Renal pelvis (tissue), 12 donors: ENCODE data around the gene WDFY1. TPM values are rescaled to one million over a fixed set of nuclear protein-coding genes. Genes with fewer than 3 reads are reported as not detected.
A peak's percentile ranks its signal among the peaks of the same experiment; 100 is the strongest.

Experiments used
- DNase-seq: peaks from one replicate; pipeline ENCODE4 v3.0.0-alpha.2; 2013
- long read RNA-seq, 16 experiments: transcript quantifications; one replicate each; lab custom pipeline, GENCODE V29; 2026
- polyA plus RNA-seq, 3 donors: library from polyadenylated mRNA; unstranded; fragments of 120-200 nt; gene quantifications; one replicate each; pipeline ENCODE4 v1.2.1, GENCODE V29; 2013; ENCODE audit not compliant: insufficient read length in 3 of 3

The WDFY1 gene, protein sequence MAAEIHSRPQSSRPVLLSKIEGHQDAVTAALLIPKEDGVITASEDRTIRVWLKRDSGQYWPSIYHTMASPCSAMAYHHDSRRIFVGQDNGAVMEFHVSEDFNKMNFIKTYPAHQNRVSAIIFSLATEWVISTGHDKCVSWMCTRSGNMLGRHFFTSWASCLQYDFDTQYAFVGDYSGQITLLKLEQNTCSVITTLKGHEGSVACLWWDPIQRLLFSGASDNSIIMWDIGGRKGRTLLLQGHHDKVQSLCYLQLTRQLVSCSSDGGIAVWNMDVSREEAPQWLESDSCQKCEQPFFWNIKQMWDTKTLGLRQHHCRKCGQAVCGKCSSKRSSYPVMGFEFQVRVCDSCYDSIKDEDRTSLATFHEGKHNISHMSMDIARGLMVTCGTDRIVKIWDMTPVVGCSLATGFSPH
- 10 to 100 TPM; 52.2 to 59.9 (median 56.2) TPM for polyA plus RNA-seq
- long read RNA-seq, donor 1, full-length matches to known transcripts, result 13 of 20 reads
- long read RNA-seq, donor 1, partial matches to known transcripts, result 7 of 20 reads
- long read RNA-seq, donor 1, other reads (novel, unspliced or antisense), result 0 of 20 reads
- long read RNA-seq, donor 2, full-length matches to known transcripts, result 12 of 12 reads
- long read RNA-seq, donor 2, partial matches to known transcripts, result 0 of 12 reads
- long read RNA-seq, donor 2, other reads (novel, unspliced or antisense), result 0 of 12 reads
- long read RNA-seq, donor 3, full-length matches to known transcripts, result 14 of 14 reads
- long read RNA-seq, donor 3, partial matches to known transcripts, result 0 of 14 reads
- long read RNA-seq, donor 3, other reads (novel, unspliced or antisense), result 0 of 14 reads
- long read RNA-seq, donor 4, full-length matches to known transcripts, result 12 of 19 reads
- long read RNA-seq, donor 4, partial matches to known transcripts, result 7 of 19 reads
- long read RNA-seq, donor 4, other reads (novel, unspliced or antisense), result 0 of 19 reads
- long read RNA-seq, donor 5, full-length matches to known transcripts, result 5 of 5 reads
- long read RNA-seq, donor 5, partial matches to known transcripts, result 0 of 5 reads
- long read RNA-seq, donor 5, other reads (novel, unspliced or antisense), result 0 of 5 reads
- long read RNA-seq, donor 6, full-length matches to known transcripts, result 15 of 25 reads
- long read RNA-seq, donor 6, partial matches to known transcripts, result 10 of 25 reads
- long read RNA-seq, donor 6, other reads (novel, unspliced or antisense), result 0 of 25 reads
- long read RNA-seq, donor 7, full-length matches to known transcripts, result 8 of 8 reads
- long read RNA-seq, donor 7, partial matches to known transcripts, result 0 of 8 reads
- long read RNA-seq, donor 7, other reads (novel, unspliced or antisense), result 0 of 8 reads
- long read RNA-seq, donor 8, full-length matches to known transcripts, result 5 of 5 reads
- long read RNA-seq, donor 8, partial matches to known transcripts, result 0 of 5 reads
- long read RNA-seq, donor 8, other reads (novel, unspliced or antisense), result 0 of 5 reads
- long read RNA-seq, donor 9, full-length matches to known transcripts, result 18 of 24 reads
- long read RNA-seq, donor 9, partial matches to known transcripts, result 6 of 24 reads
- long read RNA-seq, donor 9, other reads (novel, unspliced or antisense), result 0 of 24 reads
- long read RNA-seq, donor 10, full-length matches to known transcripts, result 14 of 14 reads
- long read RNA-seq, donor 10, partial matches to known transcripts, result 0 of 14 reads
- long read RNA-seq, donor 10, other reads (novel, unspliced or antisense), result 0 of 14 reads
- long read RNA-seq, donor 11, full-length matches to known transcripts, result 12 of 12 reads
- long read RNA-seq, donor 11, partial matches to known transcripts, result 0 of 12 reads
- long read RNA-seq, donor 11, other reads (novel, unspliced or antisense), result 0 of 12 reads
- long read RNA-seq, donor 12, full-length matches to known transcripts, result 13 of 165 reads
- long read RNA-seq, donor 12, partial matches to known transcripts, result 98 of 165 reads
- long read RNA-seq, donor 12, other reads (novel, unspliced or antisense), result 54 of 165 reads
- long read RNA-seq, donor 13, full-length matches to known transcripts, result 7 of 7 reads
- long read RNA-seq, donor 13, partial matches to known transcripts, result 0 of 7 reads
- long read RNA-seq, donor 13, other reads (novel, unspliced or antisense), result 0 of 7 reads
- long read RNA-seq, donor 14, result 0 reads
- long read RNA-seq, donor 15, full-length matches to known transcripts, result 22 of 22 reads
- long read RNA-seq, donor 15, partial matches to known transcripts, result 0 of 22 reads
- long read RNA-seq, donor 15, other reads (novel, unspliced or antisense), result 0 of 22 reads
- long read RNA-seq, donor 16, full-length matches to known transcripts, result 9 of 9 reads
- long read RNA-seq, donor 16, partial matches to known transcripts, result 0 of 9 reads
- long read RNA-seq, donor 16, other reads (novel, unspliced or antisense), result 0 of 9 reads

DNA sequence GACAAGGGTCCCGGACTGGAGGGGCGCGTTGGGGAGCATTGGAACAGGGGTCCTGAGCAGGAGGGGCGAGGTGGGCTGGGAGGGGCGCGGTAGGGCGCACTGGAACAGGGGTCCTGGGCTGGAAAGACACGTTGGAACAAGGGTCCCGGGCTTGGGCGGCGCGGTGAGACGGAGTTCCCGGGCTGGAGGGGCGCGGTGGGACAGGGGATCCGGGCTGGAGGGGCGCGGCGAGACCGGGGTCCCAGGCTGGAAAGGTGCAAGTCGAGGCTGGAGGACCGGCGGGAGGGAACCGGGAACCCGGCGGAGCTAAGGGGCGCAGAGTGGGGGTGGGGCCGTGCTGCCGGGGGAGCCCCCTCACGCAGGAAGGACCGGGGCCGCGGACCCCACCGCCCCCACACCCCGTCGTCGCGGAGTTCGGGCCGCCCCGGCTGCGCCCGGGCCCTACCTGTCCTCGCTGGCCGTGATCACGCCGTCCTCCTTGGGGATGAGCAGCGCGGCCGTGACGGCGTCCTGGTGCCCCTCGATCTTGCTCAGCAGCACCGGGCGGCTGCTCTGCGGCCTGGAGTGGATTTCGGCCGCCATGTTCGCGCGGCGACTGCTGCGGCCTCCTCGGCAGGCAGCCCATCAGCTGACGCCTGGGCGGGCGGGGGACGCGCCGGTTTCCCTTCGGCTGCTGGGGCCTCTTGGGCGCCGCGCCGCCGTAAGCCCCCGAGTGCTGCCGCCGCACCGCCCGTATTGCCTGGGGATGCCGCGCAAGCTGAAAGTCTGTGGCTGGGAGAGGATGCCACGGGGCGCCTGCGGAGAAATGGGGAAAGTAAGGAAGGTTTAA, at the start of gene WDFY1:
WDFY1 (minus strand) TSS at position 633 of the 829 bp plus-strand sequence; CDS start at position 582, 51 bp downstream.
- DNase-seq, result peak; percentile 89

DNA sequence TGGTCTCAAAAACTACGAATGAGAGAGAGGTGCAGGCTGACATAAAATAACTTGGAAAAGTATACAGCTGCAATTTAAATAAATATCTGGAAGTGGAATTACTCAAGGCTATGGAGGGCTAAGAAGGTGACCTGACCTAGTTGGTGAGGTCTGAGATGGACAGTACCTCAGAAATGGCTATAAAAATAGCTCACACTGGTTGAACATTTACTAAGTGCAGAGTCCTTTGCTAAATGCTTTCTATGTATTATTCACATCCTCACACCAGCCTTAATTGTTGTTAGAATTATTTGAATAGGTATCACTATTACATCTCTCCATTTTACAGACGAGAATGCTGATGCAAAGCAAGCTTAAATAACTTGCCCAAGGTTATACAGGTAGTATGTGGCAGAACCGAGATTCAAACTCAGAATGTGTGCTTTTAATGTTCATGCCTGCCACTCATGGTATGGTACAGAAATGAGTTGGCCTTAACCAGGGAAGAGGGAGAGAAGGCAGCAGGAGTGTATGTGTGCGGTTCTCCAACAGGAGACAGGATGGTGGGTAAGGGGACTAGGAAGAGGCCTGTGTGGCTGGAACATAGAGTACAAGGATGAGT, 49.5 kb upstream of the WDFY1 start:
- no peak for DNase-seq

DNA sequence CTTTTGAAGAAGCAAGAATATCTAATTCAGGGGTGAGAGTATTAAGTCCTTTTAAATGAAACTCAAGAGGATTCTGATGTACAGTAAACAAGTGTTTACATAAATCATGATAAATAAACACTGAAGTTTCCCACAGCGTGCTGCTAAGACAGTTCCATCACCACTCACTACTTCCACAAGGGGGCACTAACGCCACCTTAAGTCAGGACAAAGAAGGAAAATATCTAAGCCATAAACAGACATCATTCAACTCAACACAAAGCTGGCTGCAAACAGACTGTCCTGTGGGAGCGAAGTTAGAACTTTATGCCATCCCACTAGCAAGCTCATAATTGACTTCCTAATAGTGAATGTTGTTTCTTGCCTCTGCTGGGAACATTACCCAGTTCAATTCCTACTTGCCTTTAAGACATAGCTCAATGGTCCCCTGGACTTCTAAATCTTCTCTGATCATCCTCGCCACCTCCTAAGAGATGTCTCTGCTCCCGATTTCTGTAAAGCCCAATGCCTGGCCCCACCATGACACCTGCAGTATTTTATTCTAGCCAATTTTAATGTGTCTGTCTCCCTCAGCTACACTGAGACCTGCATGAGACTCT, 48.6 kb upstream of the WDFY1 start:
- peak; percentile 85 for DNase-seq

DNA sequence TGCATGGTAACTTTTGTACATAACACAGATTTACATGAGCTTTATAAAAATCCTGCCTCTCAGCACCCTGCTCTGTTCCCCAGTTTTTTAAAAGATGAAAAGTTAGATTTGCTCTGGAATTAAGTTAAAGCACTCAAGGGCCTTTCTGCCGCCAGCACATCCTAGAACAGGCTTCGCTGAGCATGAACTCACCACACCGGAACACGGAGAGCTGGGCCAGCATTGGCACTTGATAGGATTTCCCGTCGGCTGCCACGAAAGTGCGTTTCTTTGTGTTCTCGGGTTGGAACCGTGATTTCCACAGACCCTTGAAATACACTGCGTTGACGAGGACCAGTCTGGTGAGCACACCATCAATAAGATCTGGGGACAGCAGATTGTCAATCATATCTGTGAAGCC, 46.5 kb upstream of the WDFY1 start:
- no peak for DNase-seq

DNA sequence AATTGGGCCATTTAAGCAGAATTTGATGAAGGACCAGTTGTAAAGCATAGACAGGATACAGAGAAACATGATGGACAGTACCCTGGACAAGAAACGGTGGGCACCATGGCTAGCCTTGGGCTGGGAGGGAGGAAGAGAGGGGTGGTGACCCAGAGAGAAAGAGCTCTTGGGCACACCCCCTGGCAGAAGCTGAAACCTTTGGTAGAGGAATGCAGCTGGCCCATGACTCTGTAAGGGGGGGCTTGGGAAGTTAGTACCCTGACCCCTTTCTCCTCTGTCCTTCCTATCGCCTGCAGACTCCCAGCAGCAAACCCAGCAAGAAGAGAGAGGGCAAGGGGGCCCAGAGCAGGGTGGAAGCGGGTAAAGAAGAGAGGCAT, 44.7 kb upstream of the WDFY1 start:
- DNase-seq, result peak; percentile 30

DNA sequence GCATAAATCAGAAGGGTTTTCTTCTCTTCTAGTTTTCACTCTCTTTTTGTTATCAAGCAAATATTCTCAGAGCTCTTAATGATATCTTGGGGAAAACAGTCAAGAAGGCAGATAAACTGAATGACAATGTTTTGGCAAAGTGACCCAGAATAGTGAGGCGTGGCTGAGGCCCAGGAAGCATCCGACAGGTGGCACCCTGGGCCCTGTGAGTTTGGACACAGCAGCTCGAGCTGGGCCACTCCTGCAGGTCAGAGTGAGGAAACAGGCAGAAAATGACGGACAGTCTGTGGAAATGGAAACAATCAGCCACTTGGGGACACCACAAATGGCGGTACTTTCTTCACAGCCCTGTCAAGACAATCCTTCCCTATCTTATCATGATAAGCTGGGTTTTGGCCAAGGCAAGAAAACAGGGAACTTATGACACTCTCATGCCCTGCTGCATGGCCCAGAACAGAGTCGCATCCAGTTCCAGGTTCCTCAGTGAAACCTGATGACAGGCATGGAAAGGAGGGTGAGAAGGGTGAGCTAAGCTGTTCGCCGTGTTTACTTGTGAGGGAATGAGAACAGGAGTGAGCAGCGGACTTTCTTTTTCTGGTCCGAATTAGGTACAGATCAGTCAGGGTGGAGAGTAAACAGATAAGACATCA, 44.2 kb upstream of the WDFY1 start:
- no peak for DNase-seq

DNA sequence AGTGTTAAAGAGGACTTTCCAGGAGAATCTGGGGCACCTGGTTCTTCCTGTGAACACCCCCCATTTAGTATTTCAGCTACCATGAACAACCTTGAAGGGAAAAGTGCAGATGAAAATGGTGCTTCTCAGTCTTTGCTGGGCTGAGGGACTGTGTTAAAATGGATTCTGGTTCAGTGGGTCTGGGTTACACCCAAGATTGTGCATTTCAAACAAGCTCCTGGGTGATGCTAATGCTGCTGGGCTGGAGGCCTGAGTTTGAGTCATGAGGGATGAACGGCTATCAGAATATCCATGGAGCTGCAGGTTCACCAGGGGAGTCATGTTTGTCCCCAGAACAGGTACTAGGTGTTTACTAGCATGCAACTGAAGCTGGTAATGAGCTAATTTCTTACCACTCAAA, 36.1 kb upstream of the WDFY1 start:
- no peak for DNase-seq

DNA sequence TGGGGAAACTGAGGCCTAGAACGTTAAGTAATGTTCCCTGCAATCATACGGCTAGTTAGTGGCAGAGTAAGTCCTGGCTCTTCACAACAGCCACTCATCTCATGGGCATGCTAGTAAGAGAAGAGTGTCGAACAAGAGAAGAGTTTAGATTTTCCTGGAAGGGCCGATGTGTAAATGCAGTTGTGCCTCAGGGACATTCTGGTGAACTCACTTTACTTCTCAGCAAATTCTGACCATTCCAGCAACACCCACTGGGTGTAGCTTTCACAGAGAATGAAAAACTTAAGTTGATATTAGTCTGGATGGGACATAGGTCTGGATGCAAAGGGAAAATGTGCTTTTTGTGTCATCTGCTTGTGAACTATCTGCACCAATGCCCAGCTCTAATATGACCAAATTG, 35.7 kb upstream of the WDFY1 start:
- DNase-seq, result no peak

DNA sequence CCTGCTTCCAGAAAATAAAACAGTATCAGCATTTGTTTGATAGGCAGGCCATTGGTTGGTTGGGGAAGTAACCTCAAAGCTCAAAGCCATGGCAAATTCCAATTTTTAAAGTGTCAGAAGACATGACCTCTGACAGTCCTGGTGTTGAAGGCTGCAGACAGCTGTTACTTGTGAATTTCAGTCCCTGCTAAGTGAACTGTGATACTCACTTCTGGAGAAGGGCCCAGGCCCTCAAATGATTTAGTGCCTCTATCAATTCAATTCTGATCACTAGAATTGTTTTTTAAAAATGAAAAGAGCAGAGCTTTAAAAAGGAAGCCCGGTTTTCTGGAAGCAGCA, 35.2 kb upstream of the WDFY1 start:
- no peak for DNase-seq

DNA sequence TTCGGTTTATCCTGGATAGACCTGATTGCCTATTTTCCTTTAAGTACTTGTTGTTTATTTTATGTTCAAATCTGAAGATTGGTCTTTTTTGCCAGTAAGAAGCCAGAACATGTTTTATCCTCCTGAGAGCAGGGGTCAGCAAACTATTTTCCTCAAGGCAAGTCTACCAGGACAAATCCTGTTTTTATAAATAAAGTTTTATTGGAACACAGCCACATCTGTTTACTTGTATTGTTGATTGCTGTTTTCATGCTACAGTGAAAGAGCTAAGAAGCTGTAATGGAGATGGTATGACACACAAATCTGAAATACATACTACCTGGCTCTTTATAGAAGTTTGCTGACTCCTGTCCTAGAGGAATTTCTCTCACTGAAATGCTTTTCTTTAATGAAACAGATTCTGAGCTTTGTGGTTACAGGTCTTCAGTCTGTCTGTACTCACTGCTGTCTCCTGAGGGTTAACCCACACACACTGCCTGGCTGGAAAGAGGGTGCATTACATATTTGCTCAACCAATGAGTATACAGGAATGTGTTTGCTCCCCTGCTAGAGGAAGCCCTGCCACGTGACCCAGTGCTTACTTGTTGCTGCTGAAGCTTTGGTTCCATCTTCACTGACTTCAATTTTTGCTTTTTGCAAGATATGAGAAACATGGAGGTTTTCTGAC, 34.7 kb upstream of the WDFY1 start:
- DNase-seq, result no peak

DNA sequence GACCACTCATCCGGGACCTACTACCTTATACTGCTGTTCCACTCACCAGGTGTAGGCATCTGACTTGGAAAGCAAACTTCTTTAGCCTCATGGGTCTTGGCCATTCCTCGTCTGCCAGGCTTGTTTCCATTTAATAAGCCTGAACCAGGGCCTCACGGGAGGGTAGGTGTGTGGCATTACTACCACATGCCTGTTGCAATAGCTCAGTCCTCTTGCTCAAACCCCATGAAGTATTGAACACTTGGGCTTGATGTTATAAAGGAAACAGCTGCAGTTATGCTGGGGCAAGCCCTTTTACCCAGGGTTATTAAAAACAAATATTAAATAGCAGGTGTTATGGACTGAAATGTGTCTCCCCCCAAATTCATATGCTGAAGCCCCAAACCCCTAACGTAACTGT, 33.3 kb upstream of the WDFY1 start:
- no peak for DNase-seq

DNA sequence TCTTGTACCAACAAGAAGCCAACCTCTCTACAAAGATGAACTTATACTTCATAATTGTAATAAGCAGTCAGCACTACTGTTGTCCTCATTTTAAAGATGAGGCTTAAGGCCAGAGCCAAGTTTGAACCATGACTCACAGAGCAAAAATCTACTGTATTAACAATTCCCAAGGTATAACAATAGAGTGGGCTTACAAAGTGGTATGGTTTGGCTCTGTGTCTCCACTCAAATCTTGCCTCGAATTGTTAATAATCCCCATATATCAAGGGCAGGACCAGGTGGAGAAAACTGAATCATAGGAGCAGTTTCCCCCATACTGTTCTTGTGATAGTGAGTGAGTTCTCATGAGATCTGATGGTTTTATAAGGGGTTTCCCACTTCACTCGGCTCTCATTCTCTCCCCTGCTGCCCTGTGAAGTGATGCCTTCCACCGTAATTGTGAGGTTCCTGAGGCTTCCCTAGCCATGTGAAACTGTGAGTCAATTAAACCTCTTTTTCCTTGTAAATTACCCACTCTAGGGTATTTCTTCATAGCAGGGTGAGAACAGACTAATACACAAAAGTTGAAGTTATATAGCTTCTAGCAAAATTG, 31.6 kb upstream of the WDFY1 start:
- no peak for DNase-seq

DNA sequence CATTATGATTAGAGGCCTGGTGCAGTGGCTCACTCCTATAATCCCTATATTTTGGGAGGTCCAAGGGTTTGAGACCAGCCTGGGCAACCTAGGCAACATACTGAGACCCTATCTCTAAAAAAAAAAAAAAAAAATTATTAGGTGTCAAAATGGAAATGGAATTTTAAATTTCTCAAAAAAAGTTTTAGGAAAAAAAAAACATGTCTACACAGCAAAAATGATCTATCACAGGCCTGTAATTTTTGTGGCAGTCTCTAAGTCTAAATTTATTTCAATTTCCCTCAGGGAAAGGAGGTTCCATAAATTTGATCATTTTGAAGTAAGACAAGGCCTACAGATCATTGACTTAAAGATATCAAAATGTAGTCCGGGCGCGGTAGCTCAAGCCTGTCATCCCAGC, 28.5 kb upstream of the WDFY1 start:
- DNase-seq, result no peak

DNA sequence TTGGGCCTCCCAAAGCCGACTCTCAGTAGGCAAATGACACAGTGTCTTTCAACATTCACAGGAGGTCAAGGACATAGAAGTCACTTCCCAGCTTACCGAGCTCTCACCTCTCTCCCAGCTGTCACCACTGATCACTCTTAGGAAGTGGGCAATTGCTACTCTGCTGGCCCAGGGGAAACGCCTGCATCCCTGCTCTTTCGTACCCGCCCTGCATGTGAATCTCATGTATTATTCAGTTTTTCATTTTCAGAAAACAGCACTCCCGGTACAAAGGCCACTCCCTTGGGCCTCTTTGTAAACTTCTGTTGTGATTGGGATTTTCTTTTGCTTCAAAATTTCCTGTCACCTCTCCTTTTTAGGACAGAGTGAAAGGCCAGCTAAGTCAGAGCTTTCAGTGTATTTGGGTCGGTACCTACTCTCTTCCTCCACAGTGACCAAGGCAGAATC, 27.5 kb upstream of the WDFY1 start:
- no peak for DNase-seq

DNA sequence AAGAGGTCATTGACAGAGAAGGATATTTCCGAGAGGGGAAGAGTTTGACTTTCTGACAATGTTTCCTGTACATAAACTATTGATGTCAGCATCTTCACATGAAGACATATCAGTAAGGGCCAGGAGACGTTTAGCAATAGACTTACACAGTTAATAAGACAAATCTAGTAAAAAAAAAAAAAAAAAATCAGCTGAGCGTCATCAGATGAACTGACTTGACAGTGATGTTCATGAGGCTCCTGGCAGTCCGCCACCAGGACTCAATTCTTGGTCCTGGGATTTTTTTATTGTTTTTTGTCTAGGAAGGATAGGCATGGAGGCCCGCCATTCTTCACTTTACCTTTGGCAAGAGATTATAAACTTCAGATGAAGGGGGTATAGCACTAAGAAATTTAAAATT, 26.6 kb upstream of the WDFY1 start:
- no peak for DNase-seq
